A549 (cell line): ENCODE data around the gene PCDHA7. TPM values are rescaled to one million over a fixed set of nuclear protein-coding genes. Genes with fewer than 3 reads are reported as not detected.
"Not testable (repeated sequence)": the region's sequence is repeated elsewhere in the genome, so short reads cannot be mapped to it uniquely, and the experiment has no call there.

Experiments used
- ATAC-seq, 2 experiments: fragments of 200-7000 bp in 1 of 2; fragments of >200 bp in 1 of 2; cut with Nextera tagmentation in 1 of 2; cut with Tn5 transposase in 1 of 2; 3 replicates each; pipeline versions ENCODE4 v1.8.0 to v1.9.1; 2018 to 2020; ENCODE audit warnings: mild to moderate bottlenecking in 1 of 2, moderate library complexity in 1 of 2
- CTCF ChIA-PET: fragments of 300-600 bp; sonication (Branson Sonifier 250); formaldehyde crosslinking; extraction: SDS; loops from one replicate; lab custom pipeline; 2021; ENCODE audit warnings: antibody characterized with exemption, inconsistent platforms; lab: Yijun Ruan, JAX
- POLR2A ChIA-PET: fragments of 350-600 bp; formaldehyde crosslinking; extraction: SDS; loops from one replicate; lab custom pipeline; 2021; ENCODE audit warnings: antibody characterized with exemption, inconsistent platforms; lab: Yijun Ruan, JAX
- DNase-seq, 2 experiments: peaks; one replicate each; pipeline versions ENCODE4 v3.0.0 to v3.0.0-alpha.2; 2011 to 2016; ENCODE audit warnings: low read depth in 1 of 2, low spot score in 1 of 2
- FAIRE-seq: peaks from 2 replicates; lab custom pipeline; 2011; peaks lifted over from hg19 to GRCh38; lab: Jason Lieb, UNC
- H3K27ac ChIP-seq, 2 experiments: fragments of >200 bp; sonication (Bioruptor Twin); formaldehyde crosslinking; 3 replicates each; pipeline ENCODE4 v1.5.1; 2016 to 2017
- H3K4me1 ChIP-seq: fragments of >200 bp; sonication (Bioruptor Twin); formaldehyde crosslinking; 3 replicates; pipeline ENCODE4 v1.6.1; 2016
- H3K4me2 ChIP-seq: fragments of >200 bp; sonication (Bioruptor Twin); formaldehyde crosslinking; 3 replicates; pipeline ENCODE4 v1.6.1; 2016
- H3K4me3 ChIP-seq: fragments of >200 bp; sonication (Bioruptor Twin); formaldehyde crosslinking; 3 replicates; pipeline ENCODE4 v1.5.1; 2016
- H3K9me3 ChIP-seq: fragments of >200 bp; sonication (Bioruptor Twin); formaldehyde crosslinking; 3 replicates; pipeline ENCODE4 v1.6.1; 2016
- BHLHE40 ChIP-seq: IDR thresholded peaks from 2 replicates; pipeline ENCODE4 v1.6.1; 2012; ENCODE audit warnings: low read depth, low read length, inconsistent platforms
- CHD2 ChIP-seq: fragments of 150-350 bp; IDR thresholded peaks from 2 replicates; pipeline ENCODE4 v1.6.1; 2014; ENCODE audit warnings: low read length; ENCODE audit not compliant: partially characterized antibody
- CHD4 ChIP-seq: fragments of 200-600 bp; sonication (generic); IDR thresholded peaks from 2 replicates; pipeline ENCODE4 v1.6.1; 2016; ENCODE audit warnings: antibody characterized with exemption, mild to moderate bottlenecking, borderline replicate concordance
- EHMT2 ChIP-seq: fragments of 200-600 bp; sonication (generic); IDR thresholded peaks from 2 replicates; pipeline ENCODE4 v1.6.1; 2016; ENCODE audit warnings: antibody characterized with exemption, low read depth, mild to moderate bottlenecking, moderate library complexity
- HEYL ChIP-seq: fragments of 250-450 bp; sonication (Bioruptor Pico); IDR thresholded peaks from 2 replicates; pipeline ENCODE4 v1.8.0; 2021; ENCODE audit warnings: mild to moderate bottlenecking, moderate library complexity
- HOXB13 ChIP-seq: fragments of 250-450 bp; sonication (Bioruptor Pico); IDR thresholded peaks from 2 replicates; pipeline ENCODE4 v1.5.0; 2020; ENCODE audit warnings: low read depth, mild to moderate bottlenecking, moderate library complexity
- JUN ChIP-seq, 2 experiments: fragments of >200 bp; sonication (Bioruptor Twin); formaldehyde crosslinking; IDR thresholded peaks; 2 replicates in 1 of 2; 3 replicates in 1 of 2; pipeline ENCODE4 v1.6.1; 2016 to 2017
- MAZ ChIP-seq: fragments of 150-350 bp; IDR thresholded peaks from 2 replicates; pipeline ENCODE4 v1.6.1; 2014; ENCODE audit warnings: antibody characterized with exemption, low read depth, low read length, borderline replicate concordance
- MYC ChIP-seq: IDR thresholded peaks from 2 replicates; pipeline ENCODE4 v1.6.1; 2012; ENCODE audit warnings: mild to moderate bottlenecking, inconsistent platforms, low read length, improper control_type of control experiment, borderline replicate concordance
- NFE2L2 ChIP-seq: fragments of 150-350 bp; conservative IDR thresholded peaks from 2 replicates; pipeline ENCODE4 v1.6.1; 2014; ENCODE audit warnings: low read length
- POLR2A ChIP-seq: IDR thresholded peaks from 2 replicates; pipeline ENCODE4 v1.6.1; 2012; ENCODE audit warnings: mild to moderate bottlenecking, low read length
- POLR2AphosphoS2 ChIP-seq: conservative IDR thresholded peaks from 2 replicates; pipeline ENCODE4 v1.6.1; 2012; ENCODE audit warnings: low read length, improper control_type of control experiment, inconsistent platforms
- RCOR1 ChIP-seq: fragments of 150-350 bp; IDR thresholded peaks from 2 replicates; pipeline ENCODE4 v1.6.1; 2014; ENCODE audit warnings: antibody characterized with exemption, low read length, low read depth
- TFCP2L1 ChIP-seq: fragments of 250-450 bp; sonication (Bioruptor Pico); IDR thresholded peaks from 2 replicates; pipeline ENCODE4 v1.5.0; 2021; ENCODE audit warnings: mild to moderate bottlenecking
- ZFP36 ChIP-seq: fragments of 450-650 bp; IDR thresholded peaks from 2 replicates; pipeline ENCODE4 v1.6.1; 2014; ENCODE audit warnings: borderline replicate concordance; ENCODE audit not compliant: partially characterized antibody
- WGBS: methylation state at CpG from one replicate; pipeline ENCODE4 v1.1.6; 2017; ENCODE audit errors: missing lambda C conversion rate; 5-methylcytosine and 5-hydroxymethylcytosine counted together
- polyA plus RNA-seq, 4 experiments: library from polyadenylated mRNA; depleted of rRNA in 3 of 4; stranded (reverse); fragments of >200 nt; fragmentation: RNase III in 1 of 4; extraction: RNeasy Plus Mini Kit Qiagen cat#74134 plus additional on column Dnase treatment in 1 of 4; gene quantifications; 2 replicates in 3 of 4; 3 replicates in 1 of 4; pipeline ENCODE4 v1.2.3, GENCODE V29; 2011 to 2017
- TF ChIP-seq, protein P1 (sequence below): fragments of 250-450 bp; sonication (Bioruptor Pico); IDR thresholded peaks from 2 replicates; pipeline ENCODE4 v1.5.0; 2021; ENCODE audit warnings: mild to moderate bottlenecking, moderate library complexity, borderline replicate concordance
- TF ChIP-seq, protein P2 (sequence below): fragments of 250-450 bp; sonication (Bioruptor Pico); IDR thresholded peaks from 2 replicates; pipeline ENCODE4 v1.5.0; 2020; ENCODE audit warnings: low read depth, mild to moderate bottlenecking, moderate library complexity
- TF ChIP-seq, protein P3 (sequence below): fragments of 200-600 bp; sonication (generic); IDR thresholded peaks from 2 replicates; pipeline ENCODE4 v1.6.1; 2016; ENCODE audit warnings: antibody characterized with exemption, mild to moderate bottlenecking, moderate library complexity
- TF ChIP-seq, protein P4 (sequence below): IDR thresholded peaks from 2 replicates; pipeline ENCODE4 v1.6.1; 2012

The PCDHA7 gene
- polyA plus RNA-seq, 2 of the 4 experiments (the other 2 are of a cell fraction), result 0.14 to 0.23 TPM

DNA sequence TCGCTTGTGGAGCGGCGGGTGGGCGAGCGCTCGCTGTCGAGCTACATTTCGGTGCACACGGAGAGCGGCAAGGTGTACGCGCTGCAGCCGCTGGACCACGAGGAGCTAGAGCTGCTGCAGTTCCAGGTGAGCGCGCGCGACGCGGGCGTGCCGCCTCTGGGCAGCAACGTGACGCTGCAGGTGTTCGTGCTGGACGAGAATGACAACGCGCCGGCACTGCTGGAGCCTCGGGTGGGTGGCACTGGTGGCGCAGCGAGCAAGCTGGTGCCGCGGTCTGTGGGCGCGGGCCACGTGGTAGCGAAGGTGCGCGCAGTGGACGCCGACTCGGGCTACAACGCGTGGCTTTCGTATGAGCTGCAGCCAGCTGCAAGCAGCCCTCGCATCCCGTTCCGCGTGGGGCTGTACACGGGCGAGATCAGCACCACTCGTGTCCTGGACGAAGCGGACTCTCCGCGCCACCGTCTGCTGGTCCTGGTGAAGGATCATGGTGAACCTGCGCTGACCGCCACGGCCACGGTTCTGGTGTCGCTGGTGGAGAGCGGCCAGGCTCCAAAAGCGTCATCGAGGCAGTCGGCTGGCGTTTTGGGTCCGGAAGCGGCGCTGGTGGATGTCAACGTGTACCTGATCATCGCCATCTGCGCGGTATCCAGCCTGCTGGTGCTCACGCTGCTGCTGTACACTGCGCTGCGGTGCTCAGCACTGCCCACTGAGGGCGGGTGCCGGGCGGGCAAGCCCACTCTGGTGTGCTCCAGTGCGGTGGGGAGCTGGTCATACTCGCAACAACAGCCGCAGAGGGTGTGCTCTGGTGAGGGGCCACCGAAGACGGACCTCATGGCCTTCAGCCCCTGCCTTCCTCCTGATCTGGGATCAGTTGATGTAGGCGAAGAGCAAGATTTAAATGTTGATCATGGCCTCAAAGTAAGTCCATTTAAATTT lies 9.0 kb downstream of the PCDHA7 start:
- ATAC-seq (no peak), FAIRE-seq (no peak), DNase-seq (no peak)
- Histone ChIP-seq H3K9me3 (0 out of 3 replicates have a peak, but pooled peaks cover 3% of the 10 kb centered on the region), H3K4me2 (no peak overlapping the region), H3K4me1 (no peaks in the 10 kb centered on the region), H3K27ac (no peak overlapping the region), H3K4me3 (no peak overlapping the region)
- POLR2A ChIA-PET, result no interaction called here
- CTCF ChIA-PET, result interaction anchor here (1.0 kb wide), 1 partner anchor 197 kb away, joined by 3 read pairs; no protein-coding TSS in a partner anchor
- TF ChIP-seq RCOR1, result no peak
- TF ChIP-seq EHMT2, result no peak
- no peak for TF ChIP-seq ZFP36
- no peak for TF ChIP-seq NFE2L2
- TF ChIP-seq, protein P1, sequence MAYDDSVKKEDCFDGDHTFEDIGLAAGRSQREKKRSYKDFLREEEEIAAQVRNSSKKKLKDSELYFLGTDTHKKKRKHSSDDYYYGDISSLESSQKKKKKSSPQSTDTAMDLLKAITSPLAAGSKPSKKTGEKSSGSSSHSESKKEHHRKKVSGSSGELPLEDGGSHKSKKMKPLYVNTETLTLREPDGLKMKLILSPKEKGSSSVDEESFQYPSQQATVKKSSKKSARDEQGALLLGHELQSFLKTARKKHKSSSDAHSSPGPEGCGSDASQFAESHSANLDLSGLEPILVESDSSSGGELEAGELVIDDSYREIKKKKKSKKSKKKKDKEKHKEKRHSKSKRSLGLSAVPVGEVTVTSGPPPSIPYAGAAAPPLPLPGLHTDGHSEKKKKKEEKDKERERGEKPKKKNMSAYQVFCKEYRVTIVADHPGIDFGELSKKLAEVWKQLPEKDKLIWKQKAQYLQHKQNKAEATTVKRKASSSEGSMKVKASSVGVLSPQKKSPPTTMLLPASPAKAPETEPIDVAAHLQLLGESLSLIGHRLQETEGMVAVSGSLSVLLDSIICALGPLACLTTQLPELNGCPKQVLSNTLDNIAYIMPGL (CRISPR knock-in tag), result no peak
- no peak for TF ChIP-seq TFCP2L1
- no peak for TF ChIP-seq JUN (IDR thresholded peaks at IDR 0.05)
- TF ChIP-seq CHD4, result no peak
- no peak for TF ChIP-seq POLR2AphosphoS2
- no peak for TF ChIP-seq MYC
- TF ChIP-seq MAZ, result no peak
- TF ChIP-seq HEYL, result no peak
- TF ChIP-seq, protein P2, sequence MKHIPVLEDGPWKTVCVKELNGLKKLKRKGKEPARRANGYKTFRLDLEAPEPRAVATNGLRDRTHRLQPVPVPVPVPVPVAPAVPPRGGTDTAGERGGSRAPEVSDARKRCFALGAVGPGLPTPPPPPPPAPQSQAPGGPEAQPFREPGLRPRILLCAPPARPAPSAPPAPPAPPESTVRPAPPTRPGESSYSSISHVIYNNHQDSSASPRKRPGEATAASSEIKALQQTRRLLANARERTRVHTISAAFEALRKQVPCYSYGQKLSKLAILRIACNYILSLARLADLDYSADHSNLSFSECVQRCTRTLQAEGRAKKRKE (CRISPR knock-in tag), result no peak
- TF ChIP-seq, protein P3, sequence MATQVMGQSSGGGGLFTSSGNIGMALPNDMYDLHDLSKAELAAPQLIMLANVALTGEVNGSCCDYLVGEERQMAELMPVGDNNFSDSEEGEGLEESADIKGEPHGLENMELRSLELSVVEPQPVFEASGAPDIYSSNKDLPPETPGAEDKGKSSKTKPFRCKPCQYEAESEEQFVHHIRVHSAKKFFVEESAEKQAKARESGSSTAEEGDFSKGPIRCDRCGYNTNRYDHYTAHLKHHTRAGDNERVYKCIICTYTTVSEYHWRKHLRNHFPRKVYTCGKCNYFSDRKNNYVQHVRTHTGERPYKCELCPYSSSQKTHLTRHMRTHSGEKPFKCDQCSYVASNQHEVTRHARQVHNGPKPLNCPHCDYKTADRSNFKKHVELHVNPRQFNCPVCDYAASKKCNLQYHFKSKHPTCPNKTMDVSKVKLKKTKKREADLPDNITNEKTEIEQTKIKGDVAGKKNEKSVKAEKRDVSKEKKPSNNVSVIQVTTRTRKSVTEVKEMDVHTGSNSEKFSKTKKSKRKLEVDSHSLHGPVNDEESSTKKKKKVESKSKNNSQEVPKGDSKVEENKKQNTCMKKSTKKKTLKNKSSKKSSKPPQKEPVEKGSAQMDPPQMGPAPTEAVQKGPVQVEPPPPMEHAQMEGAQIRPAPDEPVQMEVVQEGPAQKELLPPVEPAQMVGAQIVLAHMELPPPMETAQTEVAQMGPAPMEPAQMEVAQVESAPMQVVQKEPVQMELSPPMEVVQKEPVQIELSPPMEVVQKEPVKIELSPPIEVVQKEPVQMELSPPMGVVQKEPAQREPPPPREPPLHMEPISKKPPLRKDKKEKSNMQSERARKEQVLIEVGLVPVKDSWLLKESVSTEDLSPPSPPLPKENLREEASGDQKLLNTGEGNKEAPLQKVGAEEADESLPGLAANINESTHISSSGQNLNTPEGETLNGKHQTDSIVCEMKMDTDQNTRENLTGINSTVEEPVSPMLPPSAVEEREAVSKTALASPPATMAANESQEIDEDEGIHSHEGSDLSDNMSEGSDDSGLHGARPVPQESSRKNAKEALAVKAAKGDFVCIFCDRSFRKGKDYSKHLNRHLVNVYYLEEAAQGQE, result no peak
- no peak for TF ChIP-seq CHD2
- no peak for TF ChIP-seq POLR2A
- no peak for TF ChIP-seq BHLHE40
- no peak for TF ChIP-seq HOXB13 (CRISPR knock-in tag)
- TF ChIP-seq, protein P4, sequence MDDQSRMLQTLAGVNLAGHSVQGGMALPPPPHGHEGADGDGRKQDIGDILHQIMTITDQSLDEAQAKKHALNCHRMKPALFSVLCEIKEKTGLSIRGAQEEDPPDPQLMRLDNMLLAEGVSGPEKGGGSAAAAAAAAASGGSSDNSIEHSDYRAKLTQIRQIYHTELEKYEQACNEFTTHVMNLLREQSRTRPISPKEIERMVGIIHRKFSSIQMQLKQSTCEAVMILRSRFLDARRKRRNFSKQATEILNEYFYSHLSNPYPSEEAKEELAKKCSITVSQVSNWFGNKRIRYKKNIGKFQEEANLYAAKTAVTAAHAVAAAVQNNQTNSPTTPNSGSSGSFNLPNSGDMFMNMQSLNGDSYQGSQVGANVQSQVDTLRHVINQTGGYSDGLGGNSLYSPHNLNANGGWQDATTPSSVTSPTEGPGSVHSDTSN, result no peak
- 87% methylated on average over 82 of the region's 87 CpGs for WGBS

DNA sequence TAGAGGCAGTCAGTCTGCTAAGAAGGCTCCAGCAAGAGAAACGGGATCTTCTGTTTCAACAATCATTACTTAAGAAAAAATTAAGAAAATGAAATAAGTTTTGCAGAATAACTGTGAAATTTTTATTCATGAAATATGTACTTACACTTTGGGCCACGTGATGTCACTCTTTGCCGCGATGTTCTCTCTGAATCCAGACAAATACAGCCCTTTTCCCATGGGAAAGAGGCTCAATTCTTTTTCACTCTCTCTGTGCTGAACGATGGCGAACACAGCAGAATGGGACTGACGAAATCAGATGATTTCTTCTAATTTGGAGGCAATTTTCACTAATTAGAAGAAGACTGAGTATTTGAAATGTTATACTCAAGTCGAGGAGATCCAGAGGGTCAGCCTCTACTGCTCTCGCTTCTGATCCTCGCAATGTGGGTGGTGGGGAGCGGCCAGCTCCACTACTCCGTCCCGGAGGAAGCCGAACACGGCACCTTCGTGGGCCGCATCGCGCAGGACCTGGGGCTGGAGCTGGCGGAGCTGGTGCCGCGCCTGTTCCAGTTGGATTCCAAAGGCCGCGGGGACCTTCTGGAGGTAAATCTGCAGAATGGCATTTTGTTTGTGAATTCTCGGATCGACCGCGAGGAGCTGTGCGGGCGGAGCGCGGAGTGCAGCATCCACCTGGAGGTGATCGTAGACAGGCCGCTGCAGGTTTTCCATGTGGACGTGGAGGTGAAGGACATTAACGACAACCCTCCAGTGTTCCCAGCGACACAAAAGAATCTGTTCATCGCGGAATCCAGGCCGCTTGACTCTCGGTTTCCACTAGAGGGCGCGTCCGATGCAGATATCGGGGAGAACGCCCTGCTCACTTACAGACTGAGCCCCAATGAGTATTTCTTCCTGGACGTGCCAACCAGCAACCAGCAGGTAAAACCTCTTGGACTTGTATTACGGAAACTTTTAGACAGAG lies 14.4 kb downstream of the PCDHA7 start, which contains the start of gene PCDHA9:
TSS of gene PCDHA9 (plus strand) at position 244 of the 964 bp plus-strand sequence. CDS start at position 358, 114 bp downstream.
- DNase-seq, H3K27ac ChIP-seq, CTCF ChIA-PET, POLR2A ChIA-PET, FAIRE-seq, H3K4me3 ChIP-seq, H3K9me3 ChIP-seq, H3K4me1 ChIP-seq, H3K4me2 ChIP-seq: not testable (repeated sequence)
- peak in 1 of 2 experiments; percentile 61; a peak in 3 of 6 replicates for ATAC-seq
- 71% methylated on average over 38 of the region's 48 CpGs for WGBS

DNA sequence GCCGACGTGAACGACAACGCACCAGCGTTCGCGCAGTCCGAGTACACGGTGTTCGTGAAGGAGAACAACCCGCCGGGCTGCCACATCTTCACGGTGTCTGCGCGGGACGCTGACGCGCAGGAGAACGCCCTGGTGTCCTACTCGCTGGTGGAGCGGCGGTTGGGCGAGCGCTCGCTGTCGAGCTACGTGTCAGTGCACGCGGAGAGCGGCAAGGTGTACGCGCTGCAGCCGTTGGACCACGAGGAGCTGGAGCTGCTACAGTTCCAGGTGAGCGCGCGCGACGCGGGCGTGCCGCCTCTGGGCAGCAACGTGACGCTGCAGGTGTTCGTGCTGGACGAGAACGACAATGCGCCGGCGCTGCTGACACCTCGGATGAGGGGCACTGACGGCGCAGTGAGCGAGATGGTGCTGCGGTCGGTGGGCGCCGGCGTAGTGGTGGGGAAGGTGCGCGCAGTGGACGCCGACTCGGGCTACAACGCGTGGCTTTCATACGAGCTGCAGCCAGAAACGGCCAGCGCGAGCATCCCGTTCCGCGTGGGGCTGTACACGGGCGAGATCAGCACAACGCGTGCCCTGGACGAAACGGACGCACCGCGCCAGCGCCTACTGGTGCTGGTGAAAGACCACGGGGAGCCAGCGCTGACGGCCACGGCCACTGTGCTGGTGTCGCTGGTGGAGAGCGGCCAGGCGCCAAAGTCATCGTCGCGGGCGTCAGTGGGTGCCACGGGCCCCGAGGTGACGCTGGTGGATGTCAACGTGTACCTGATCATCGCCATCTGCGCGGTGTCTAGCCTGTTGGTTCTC lies 16.0 kb downstream of the PCDHA7 start:
- H3K27ac ChIP-seq, H3K4me2 ChIP-seq, H3K9me3 ChIP-seq, FAIRE-seq, DNase-seq, ATAC-seq, H3K4me3 ChIP-seq, POLR2A ChIA-PET, H3K4me1 ChIP-seq: not testable (repeated sequence)
- WGBS, result 91% methylated on average over 93 of the region's 101 CpGs
- CTCF ChIA-PET, result interaction anchor here (1.3 kb wide), 1 partner anchor 10 kb away, joined by 3 read pairs; no protein-coding TSS in a partner anchor
